Mesodermal cell (in vitro differentiated cells): ENCODE data around the gene PRDM10.
A peak's percentile ranks its signal among the peaks of the same experiment; 100 is the strongest.

Source experiments
- H3K27ac ChIP-seq: 2 replicates; pipeline ENCODE4 v1.7.0; 2013; ENCODE audit warnings: mild to moderate bottlenecking, low read depth, low read length, moderate library complexity; ENCODE audit not compliant: severe bottlenecking
- H3K36me3 ChIP-seq: 2 replicates; pipeline ENCODE4 v1.7.1; 2013; ENCODE audit warnings: mild to moderate bottlenecking, low read length, moderate library complexity; ENCODE audit not compliant: control insufficient read depth, insufficient read depth
- H3K4me1 ChIP-seq: one replicate; pipeline ENCODE4 v1.7.1; 2013; ENCODE audit warnings: mild to moderate bottlenecking, low read length; ENCODE audit not compliant: insufficient read depth, control insufficient read depth, poor library complexity, severe bottlenecking
- H3K4me3 ChIP-seq: 2 replicates; pipeline ENCODE4 v1.7.0; 2013; ENCODE audit warnings: low read length, control low read depth, mild to moderate bottlenecking; ENCODE audit not compliant: insufficient read depth, poor library complexity, severe bottlenecking; ENCODE audit errors: extremely low read depth
- H3K9me3 ChIP-seq: 2 replicates; pipeline ENCODE4 v1.7.1; 2013; ENCODE audit warnings: mild to moderate bottlenecking, low read length, moderate library complexity; ENCODE audit not compliant: control insufficient read depth
- WGBS, 2 experiments: methylation state at CpG; one replicate each; pipeline ENCODE4 v1.1.5; 2013; ENCODE audit warnings: missing lambda C conversion rate in 2 of 2; ENCODE audit not compliant: insufficient coverage in 2 of 2; 5-methylcytosine and 5-hydroxymethylcytosine counted together

The PRDM10 gene

GRCh38 chr11:129997513-129997912 lies 5.1 kb downstream of the PRDM10 start:
- Histone ChIP-seq H3K27ac (no peak overlapping the region), H3K9me3 (no peaks in the 10 kb centered on the region), H3K36me3 (peaks cover 21% of the 10 kb centered on the region), H3K4me3 (no peak overlapping the region), H3K4me1 (no peaks in the 10 kb centered on the region)
- WGBS, 2 experiments: 100% methylated on average over 2 of the region's 2 CpGs; no CpG with 5 or more reads in 1 of the 2 experiments

GRCh38 chr11:129996113-129996870 lies 6.3 kb downstream of the PRDM10 start:
- no peaks in the 10 kb centered on the region for H3K4me1 ChIP-seq
- no peaks in the 10 kb centered on the region for H3K9me3 ChIP-seq
- WGBS, 2 experiments: 87 to 95% methylated on average over 9 of the region's 12 CpGs
- no peak overlapping the region for H3K27ac ChIP-seq
- peaks cover 21% of the 10 kb centered on the region for H3K36me3 ChIP-seq
- H3K4me3 ChIP-seq: no peak overlapping the region

- 94 to 100% methylated on average over 2 to 3 of the region's 4 CpGs for WGBS, 2 experiments
- Histone ChIP-seq H3K27ac (no peak overlapping the region), H3K4me3 (no peak overlapping the region), H3K36me3 (peaks cover 21% of the 10 kb centered on the region), H3K9me3 (no peaks in the 10 kb centered on the region), H3K4me1 (no peaks in the 10 kb centered on the region)
Measured at GRCh38 chr11:129995163-129995562, 7.5 kb downstream of the PRDM10 start.

- Histone ChIP-seq H3K36me3 (peaks cover 21% of the 10 kb centered on the region), H3K27ac (no peak overlapping the region), H3K4me3 (no peak overlapping the region), H3K9me3 (no peaks in the 10 kb centered on the region), H3K4me1 (no peaks in the 10 kb centered on the region)
- 31 to 74% methylated on average over 2 to 5 of the region's 6 CpGs for WGBS, 2 experiments
Measured at GRCh38 chr11:129992161-129992944, 10.3 kb downstream of the PRDM10 start.

GRCh38 chr11:129989149-129989813 lies 13.4 kb downstream of the PRDM10 start:
- WGBS, 2 experiments: 86 to 100% methylated on average over 1 of the region's 3 CpGs
- Histone ChIP-seq H3K36me3 (no peaks in the 10 kb centered on the region), H3K9me3 (no peaks in the 10 kb centered on the region), H3K4me3 (no peak overlapping the region), H3K4me1 (no peaks in the 10 kb centered on the region), H3K27ac (peak overlapping the region; percentile 10)

GRCh38 chr11:129987950-129988349 lies 14.7 kb downstream of the PRDM10 start:
- 94% methylated on average over 3 of the region's 3 CpGs; no CpG with 5 or more reads in 1 of the 2 experiments for WGBS, 2 experiments
- Histone ChIP-seq H3K4me1 (no peaks in the 10 kb centered on the region), H3K9me3 (no peaks in the 10 kb centered on the region), H3K36me3 (no peaks in the 10 kb centered on the region), H3K27ac (no peak overlapping the region), H3K4me3 (no peak overlapping the region)

GRCh38 chr11:129985823-129986222 lies 16.8 kb downstream of the PRDM10 start:
- Histone ChIP-seq H3K36me3 (no peaks in the 10 kb centered on the region), H3K4me1 (no peaks in the 10 kb centered on the region), H3K9me3 (no peaks in the 10 kb centered on the region), H3K27ac (no peak overlapping the region), H3K4me3 (no peak overlapping the region)
- 90 to 100% methylated on average over 3 of the region's 3 CpGs for WGBS, 2 experiments

- H3K4me1 ChIP-seq: no peaks in the 10 kb centered on the region
- H3K27ac ChIP-seq: no peak overlapping the region
- H3K36me3 ChIP-seq: no peaks in the 10 kb centered on the region
- H3K4me3 ChIP-seq: no peak overlapping the region
- no peaks in the 10 kb centered on the region for H3K9me3 ChIP-seq
- WGBS, 2 experiments: 93 to 96% methylated on average over 4 to 7 of the region's 8 CpGs
Measured at GRCh38 chr11:129980086-129980485, 22.5 kb downstream of the PRDM10 start.

GRCh38 chr11:129979046-129979605 lies 23.5 kb downstream of the PRDM10 start:
- 90% methylated on average over 5 to 6 of the region's 7 CpGs for WGBS, 2 experiments
- no peak overlapping the region for H3K4me3 ChIP-seq
- H3K4me1 ChIP-seq: no peaks in the 10 kb centered on the region
- H3K36me3 ChIP-seq: no peaks in the 10 kb centered on the region
- no peak overlapping the region for H3K27ac ChIP-seq
- H3K9me3 ChIP-seq: no peaks in the 10 kb centered on the region

- H3K4me3 ChIP-seq: no peak overlapping the region
- 92 to 97% methylated on average over 5 to 6 of the region's 6 CpGs for WGBS, 2 experiments
- peaks cover 3% of the 10 kb centered on the region for H3K4me1 ChIP-seq
- no peaks in the 10 kb centered on the region for H3K9me3 ChIP-seq
- H3K27ac ChIP-seq: no peak overlapping the region
- H3K36me3 ChIP-seq: no peaks in the 10 kb centered on the region
Measured at GRCh38 chr11:129978447-129978846, 24.2 kb downstream of the PRDM10 start.
